BLaER1 treated with 17β-estradiol and CSF1 and Interleukin-3, amounts not matched to agents 10 nM and 100 nM (cell line): Measurements from ENCODE around the gene GMDS.
"Not testable (repeated sequence)": the region's sequence is repeated elsewhere in the genome, so short reads cannot be mapped to it uniquely, and the experiment has no call there.

Experiments
- H3K27ac ChIP-seq, 11 experiments: shearing (Covaris generic); formaldehyde crosslinking; 2 replicates each; pipeline ENCODE4 v1.8.1; 2022
- H3K27me3 ChIP-seq, 11 experiments: shearing (Covaris generic); formaldehyde crosslinking; 2 replicates each; pipeline ENCODE4 v1.8.1; 2022
- H3K36me3 ChIP-seq, 11 experiments: shearing (Covaris generic); formaldehyde crosslinking; 2 replicates each; pipeline ENCODE4 v1.8.1; 2022
- H3K4me1 ChIP-seq, 10 experiments: shearing (Covaris generic); formaldehyde crosslinking; 2 replicates each; pipeline ENCODE4 v1.8.1; 2022
- H3K4me2 ChIP-seq, 11 experiments: shearing (Covaris generic); formaldehyde crosslinking; 2 replicates each; pipeline ENCODE4 v1.8.1; 2022
- H3K4me3 ChIP-seq, 10 experiments: shearing (Covaris generic); formaldehyde crosslinking; 2 replicates each; pipeline ENCODE4 v1.8.1; 2022
- H3K9ac ChIP-seq, 11 experiments: shearing (Covaris generic); formaldehyde crosslinking; 2 replicates each; pipeline ENCODE4 v1.8.1; 2022
- H3K9me3 ChIP-seq, 11 experiments: shearing (Covaris generic); formaldehyde crosslinking; replicated peaks in 1 of 11; 2 replicates each; pipeline ENCODE4 v1.8.1; 2022
- H4K20me1 ChIP-seq, 11 experiments: shearing (Covaris generic); formaldehyde crosslinking; 2 replicates each; pipeline ENCODE4 v1.8.1; 2022
- Cebpa-rat ChIP-seq, 11 experiments: shearing (Covaris generic); IDR thresholded peaks; 2 replicates each; pipeline ENCODE4 v1.8.1; 2022

GMDS gene

DNA sequence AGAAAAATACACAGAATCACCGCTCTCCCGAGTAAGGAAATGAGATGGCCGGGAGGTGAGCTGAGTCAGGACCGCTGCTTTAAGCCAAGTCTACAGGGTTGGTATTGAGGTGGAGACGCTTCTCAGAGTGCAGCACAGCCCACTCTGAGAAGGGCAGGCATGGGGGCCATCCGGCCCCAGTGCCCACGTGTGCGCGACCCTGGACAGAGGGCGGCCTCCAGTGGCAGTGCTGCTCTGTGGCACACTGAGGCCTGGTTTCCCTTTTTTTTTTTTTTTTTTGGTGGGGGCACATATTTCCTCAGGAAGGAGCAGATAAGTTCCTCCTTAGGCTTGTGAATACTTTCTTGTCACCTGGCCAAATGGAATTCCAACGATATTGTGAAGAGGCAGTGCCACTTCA is 546.9 kb downstream of the GMDS start:
- Histone ChIP-seq H3K9ac (no peak overlapping the region), H3K36me3 (no peaks in the 10 kb centered on the region), H3K4me2 (peak overlapping the region; percentile 9 to 57 (median 38); a peak in 20 of 22 replicates), H3K9me3 (0 out of 22 replicates have a peak, but pooled peaks cover 0 to under 1% (median 0%) of the 10 kb centered on the region in 11 experiments), H3K4me3 (no peak overlapping the region), H3K27ac (peak overlapping the region in 2 of 11 experiments; percentile 17 to 26; a peak in 1 of 22 replicates), H4K20me1 (no peaks in the 10 kb centered on the region), H3K27me3 (no peaks in the 10 kb centered on the region), H3K4me1 (peaks cover 12 to 18% (median 14%) of the 10 kb centered on the region in 10 experiments; a peak in 18 of 20 replicates)
- no peak for TF ChIP-seq Cebpa-rat (IDR thresholded peaks at IDR 0.05)

DNA sequence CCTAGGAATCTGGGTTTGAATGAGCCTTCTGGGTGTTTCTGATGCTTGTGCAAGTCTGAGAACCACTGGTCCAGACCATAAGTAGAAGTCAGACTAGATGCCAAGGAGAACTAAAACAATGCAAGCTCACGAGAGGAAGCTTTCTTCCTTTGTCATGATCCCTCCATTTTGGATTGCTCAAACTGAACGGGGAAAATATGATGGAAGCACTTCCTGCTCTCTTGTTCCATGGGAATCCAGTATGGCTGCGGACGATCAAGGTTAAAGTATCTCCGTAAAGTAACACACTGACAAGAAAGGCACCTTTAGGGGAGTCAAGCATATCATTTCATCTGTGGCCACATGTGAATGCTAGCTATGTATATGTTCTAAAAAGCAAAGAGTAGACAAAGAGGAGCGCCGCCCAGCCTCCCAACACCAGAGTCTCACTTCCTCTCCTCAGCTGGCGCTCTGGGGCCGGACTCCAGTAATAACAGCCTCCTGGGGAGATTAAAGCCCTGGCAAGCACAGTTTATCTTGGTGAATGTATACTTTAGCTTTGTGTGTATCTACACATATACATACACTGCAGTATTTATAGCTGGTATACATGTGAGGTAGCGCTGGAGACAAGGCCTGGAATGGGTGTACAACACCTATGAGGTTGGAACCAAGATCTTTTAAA is 547.6 kb downstream of the GMDS start:
- peaks cover 0 to 4% (median 0%) of the 10 kb centered on the region in 11 experiments; a peak in 1 of 22 replicates for H3K36me3 ChIP-seq
- H3K9me3 ChIP-seq: peaks cover under 1 to 7% (median 4%) of the 10 kb centered on the region in 11 experiments; a peak in 11 of 22 replicates
- no peak overlapping the region for H3K27ac ChIP-seq
- H3K4me3 ChIP-seq: no peak overlapping the region
- H3K27me3 ChIP-seq: no peaks in the 10 kb centered on the region
- peak overlapping the region in 3 of 11 experiments; percentile 45 to 51 (median 49); a peak in 2 of 22 replicates for H3K4me2 ChIP-seq
- H3K4me1 ChIP-seq: peaks cover 12 to 18% (median 14%) of the 10 kb centered on the region in 10 experiments; a peak in 18 of 20 replicates
- no peak for TF ChIP-seq Cebpa-rat (IDR thresholded peaks at IDR 0.05)
- H3K9ac ChIP-seq: no peak overlapping the region
- H4K20me1 ChIP-seq: no peaks in the 10 kb centered on the region

GRCh38 chr6:1696463-1696850 is 548.9 kb downstream of the GMDS start:
- Histone ChIP-seq H3K4me3 (no peak overlapping the region), H3K9ac (no peak overlapping the region), H3K4me1 (peaks cover 12 to 18% (median 14%) of the 10 kb centered on the region in 10 experiments; a peak in 18 of 20 replicates), H3K27me3 (no peaks in the 10 kb centered on the region), H3K27ac (no peak overlapping the region), H3K4me2 (no peak overlapping the region), H3K9me3 (peaks cover 8 to 17% (median 14%) of the 10 kb centered on the region in 11 experiments; a peak in 14 of 22 replicates), H4K20me1 (no peaks in the 10 kb centered on the region), H3K36me3 (peaks cover 0 to 4% (median 0%) of the 10 kb centered on the region in 11 experiments; a peak in 1 of 22 replicates)
- no peak for TF ChIP-seq Cebpa-rat (IDR thresholded peaks at IDR 0.05)

GRCh38 chr6:1695546-1696462 is 549.6 kb downstream of the GMDS start:
- no peak overlapping the region for H3K4me2 ChIP-seq
- peaks cover 12 to 18% (median 14%) of the 10 kb centered on the region in 10 experiments; a peak in 18 of 20 replicates for H3K4me1 ChIP-seq
- peaks cover 8 to 17% (median 14%) of the 10 kb centered on the region in 11 experiments; a peak in 14 of 22 replicates for H3K9me3 ChIP-seq
- no peak for TF ChIP-seq Cebpa-rat (IDR thresholded peaks at IDR 0.05)
- no peaks in the 10 kb centered on the region for H3K27me3 ChIP-seq
- no peak overlapping the region for H3K9ac ChIP-seq
- no peak overlapping the region for H3K27ac ChIP-seq
- no peak overlapping the region for H3K4me3 ChIP-seq
- no peaks in the 10 kb centered on the region for H4K20me1 ChIP-seq
- peaks cover 0 to 4% (median 0%) of the 10 kb centered on the region in 11 experiments; a peak in 1 of 22 replicates for H3K36me3 ChIP-seq

DNA sequence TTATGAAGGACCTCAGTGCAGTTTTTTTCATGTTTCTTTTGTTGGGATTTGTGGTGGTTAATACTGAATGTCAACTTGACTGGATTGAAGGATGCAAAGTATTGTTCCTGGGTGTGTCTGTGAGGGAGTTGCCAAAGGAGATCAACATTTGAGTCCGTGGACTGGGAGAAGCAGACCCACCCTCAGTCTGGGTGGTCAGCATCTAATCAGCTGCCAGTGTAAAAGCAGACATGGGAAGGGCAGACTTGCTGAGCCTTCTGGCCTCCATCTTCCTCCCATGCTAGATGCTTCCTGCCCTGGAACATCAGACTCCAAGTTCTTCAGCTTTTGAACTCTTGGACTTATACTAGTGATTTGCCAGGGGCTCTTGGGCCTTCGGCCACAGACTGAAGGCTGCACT is 553.6 kb downstream of the GMDS start:
- H3K9me3 ChIP-seq: peaks cover 8 to 17% (median 14%) of the 10 kb centered on the region in 11 experiments; a peak in 14 of 22 replicates
- not testable (repeated sequence) for H3K27ac ChIP-seq, H4K20me1 ChIP-seq, H3K4me2 ChIP-seq, H3K9ac ChIP-seq, H3K4me1 ChIP-seq, H3K4me3 ChIP-seq, H3K27me3 ChIP-seq, H3K36me3 ChIP-seq

- not testable (repeated sequence) for H3K27me3 ChIP-seq, H3K9ac ChIP-seq, H3K4me2 ChIP-seq, H3K4me1 ChIP-seq, H4K20me1 ChIP-seq, H3K4me3 ChIP-seq, H3K27ac ChIP-seq, H3K36me3 ChIP-seq
- peaks cover 8 to 17% (median 14%) of the 10 kb centered on the region in 11 experiments; a peak in 14 of 22 replicates for H3K9me3 ChIP-seq
Measured at GRCh38 chr6:1690656-1691055, 554.7 kb downstream of the GMDS start.

DNA sequence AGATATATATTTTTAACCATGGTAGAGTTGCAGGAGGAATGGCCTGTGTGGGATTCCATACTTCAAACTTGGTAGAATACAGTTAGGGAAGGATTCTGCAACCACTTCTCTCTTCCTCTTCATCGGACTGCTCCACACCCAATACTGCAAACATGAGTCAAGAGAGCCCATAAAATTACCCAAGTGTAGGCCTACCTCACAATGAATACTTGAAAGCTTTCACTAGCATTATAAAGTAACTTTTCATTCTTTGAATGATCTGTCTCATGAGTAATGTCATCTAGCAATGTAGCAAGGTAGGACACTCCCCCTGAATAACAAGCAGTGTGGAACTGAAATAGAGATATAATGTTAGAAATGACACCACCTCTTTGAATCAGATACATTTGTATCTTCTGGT is 556.3 kb downstream of the GMDS start:
- H3K27me3 ChIP-seq: no peaks in the 10 kb centered on the region
- H3K36me3 ChIP-seq: peaks cover 0 to 4% (median 0%) of the 10 kb centered on the region in 11 experiments; a peak in 1 of 22 replicates
- no peak for TF ChIP-seq Cebpa-rat (IDR thresholded peaks at IDR 0.05)
- H3K4me3 ChIP-seq: no peak overlapping the region
- H3K9me3 ChIP-seq: peaks cover 8 to 17% (median 14%) of the 10 kb centered on the region in 11 experiments; a peak in 14 of 22 replicates
- no peaks in the 10 kb centered on the region for H4K20me1 ChIP-seq
- H3K4me2 ChIP-seq: no peak overlapping the region
- no peaks in the 10 kb centered on the region for H3K4me1 ChIP-seq
- no peak overlapping the region for H3K27ac ChIP-seq
- no peak overlapping the region for H3K9ac ChIP-seq

DNA sequence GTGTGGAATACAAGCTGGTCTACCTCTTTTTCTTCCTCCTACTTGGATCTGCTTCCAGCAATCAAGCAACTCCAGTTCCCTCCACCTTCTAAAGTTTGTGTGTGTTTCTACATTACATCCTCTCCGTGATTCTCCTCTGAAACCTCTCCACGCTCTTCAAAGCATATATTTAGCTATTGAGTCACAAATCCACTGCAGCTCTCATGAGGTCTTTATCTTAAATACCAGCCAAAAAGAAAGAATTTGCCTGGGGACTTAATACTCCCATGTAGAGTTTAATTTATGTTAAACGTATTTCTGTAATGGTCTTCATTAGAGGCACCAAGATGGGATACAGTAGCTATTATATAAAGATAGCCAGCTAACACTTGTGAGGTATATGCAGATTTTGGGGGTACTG is 557.0 kb downstream of the GMDS start:
- H3K4me3 ChIP-seq: no peak overlapping the region
- no peak overlapping the region for H3K9ac ChIP-seq
- H3K4me2 ChIP-seq: no peak overlapping the region
- no peak for TF ChIP-seq Cebpa-rat (IDR thresholded peaks at IDR 0.05)
- H3K4me1 ChIP-seq: no peaks in the 10 kb centered on the region
- H3K36me3 ChIP-seq: peaks cover 0 to 4% (median 0%) of the 10 kb centered on the region in 11 experiments; a peak in 1 of 22 replicates
- H3K9me3 ChIP-seq: peaks cover 6 to 17% (median 14%) of the 10 kb centered on the region in 11 experiments; a peak in 14 of 22 replicates
- H3K27me3 ChIP-seq: no peaks in the 10 kb centered on the region
- no peaks in the 10 kb centered on the region for H4K20me1 ChIP-seq
- no peak overlapping the region for H3K27ac ChIP-seq

GRCh38 chr6:1687402-1687801 is 558.0 kb downstream of the GMDS start:
- H3K27me3 ChIP-seq: no peaks in the 10 kb centered on the region
- no peak overlapping the region for H3K27ac ChIP-seq
- no peak for TF ChIP-seq Cebpa-rat (IDR thresholded peaks at IDR 0.05)
- no peaks in the 10 kb centered on the region for H3K36me3 ChIP-seq
- H3K4me3 ChIP-seq: no peak overlapping the region
- no peak overlapping the region for H3K4me2 ChIP-seq
- H4K20me1 ChIP-seq: no peaks in the 10 kb centered on the region
- no peaks in the 10 kb centered on the region for H3K4me1 ChIP-seq
- H3K9me3 ChIP-seq: peaks cover 0 to 8% (median 6%) of the 10 kb centered on the region in 11 experiments; a peak in 11 of 22 replicates
- H3K9ac ChIP-seq: no peak overlapping the region
